Thoracic aorta (tissue), 2 donors: ENCODE measurements around the gene STEAP4. TPM values are rescaled to one million over a fixed set of nuclear protein-coding genes. Genes with fewer than 3 reads are reported as not detected.
A peak's percentile ranks its signal among the peaks of the same experiment; 100 is the strongest.

Source experiments
- ATAC-seq: fragments of 150-250 bp; one replicate; pipeline ENCODE4 v1.8.0; 2017; ENCODE audit warnings: low read depth; ENCODE audit not compliant: insufficient number of reproducible peaks, low FRiP score
- DNase-seq: peaks from one replicate; pipeline ENCODE4 v3.0.0-alpha.2; 2020; ENCODE audit warnings: low spot score
- H3K27ac ChIP-seq, 2 donors: fragments of 200-600 bp; sonication (generic); 1 replicate in 1 of 2; 2 replicates in 1 of 2; pipeline ENCODE4 v1.5.1; 2016; ENCODE audit warnings: mild to moderate bottlenecking in 2 of 2, moderate library complexity in 2 of 2
- H3K27me3 ChIP-seq: fragments of 200-600 bp; sonication (generic); replicated peaks from 2 replicates; pipeline ENCODE4 v1.6.0; 2016; ENCODE audit warnings: mild to moderate bottlenecking; ENCODE audit not compliant: insufficient read depth
- H3K36me3 ChIP-seq: fragments of 200-600 bp; sonication (generic); one replicate; pipeline ENCODE4 v1.5.1; 2016
- H3K4me1 ChIP-seq, 2 donors: fragments of 200-600 bp; sonication (generic); 1 replicate in 1 of 2; 2 replicates in 1 of 2; pipeline versions ENCODE4 v1.5.1 to v1.6.0; 2016; ENCODE audit warnings: low read depth in 2 of 2, mild to moderate bottlenecking in 1 of 2; ENCODE audit not compliant: control insufficient read depth in 1 of 2
- H3K4me3 ChIP-seq: fragments of 200-600 bp; sonication (generic); 2 replicates; pipeline ENCODE4 v1.5.1; 2016; ENCODE audit warnings: mild to moderate bottlenecking
- H3K9me3 ChIP-seq: fragments of 200-600 bp; sonication (generic); 2 replicates; pipeline ENCODE4 v1.5.1; 2016
- total RNA-seq, 2 donors: library from RNA; depleted of rRNA; stranded (reverse); fragments of >200 nt; gene quantifications; one replicate each; pipeline versions ENCODE4 v1.1.0 to v1.2.3, GENCODE V29; 2016
- TF ChIP-seq, protein P1 (sequence below): fragments of 200-600 bp; sonication (generic); IDR thresholded peaks from one replicate; pipeline ENCODE4 v1.5.1; 2019; ENCODE audit warnings: antibody characterized with exemption

The STEAP4 gene
- total RNA-seq, 2 donors from 2014 or later: 127 to 286 TPM

DNA sequence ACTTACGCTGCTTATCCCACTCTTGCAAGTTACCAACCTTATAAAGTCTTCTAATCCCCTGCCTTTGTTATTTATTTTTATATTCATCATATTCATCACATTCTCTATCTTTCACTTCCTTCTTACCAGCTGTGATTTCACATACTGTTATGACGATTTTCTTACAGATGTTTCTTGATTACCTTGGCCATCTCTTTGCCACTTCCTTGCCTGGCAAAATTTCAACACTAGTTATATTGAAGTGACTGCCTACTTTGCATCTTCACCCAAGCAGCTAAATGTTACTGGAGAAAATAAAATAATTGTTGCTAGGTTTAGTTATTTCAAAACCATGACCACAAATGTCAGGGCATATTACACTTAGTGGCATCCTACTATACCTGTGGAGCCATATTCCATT, 8.8 kb upstream of the STEAP4 start:
- no peak for ATAC-seq

DNA sequence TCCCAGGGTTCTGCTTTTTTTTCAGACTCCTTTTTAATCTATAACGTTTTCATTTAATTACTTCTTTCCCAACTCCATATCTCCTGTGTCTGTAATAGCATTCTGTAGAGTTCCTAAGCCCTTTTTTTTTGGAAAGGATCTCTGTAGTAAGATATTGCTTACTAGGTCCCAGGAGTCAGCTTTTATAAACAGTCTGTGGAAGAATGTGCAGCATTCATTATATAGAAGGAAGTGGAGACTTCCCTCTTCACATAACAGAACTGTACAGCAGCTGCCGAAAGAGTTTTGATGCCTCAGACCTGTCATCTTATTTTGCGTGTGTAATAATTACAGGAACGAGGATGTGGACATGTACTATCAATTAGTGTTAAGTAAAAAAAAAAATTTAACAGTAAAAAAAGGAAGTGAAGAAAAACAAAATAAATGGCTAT, 7.4 kb upstream of the STEAP4 start:
- H3K27ac ChIP-seq: no peak overlapping the region
- no peak for ATAC-seq
- TF ChIP-seq, protein P1, sequence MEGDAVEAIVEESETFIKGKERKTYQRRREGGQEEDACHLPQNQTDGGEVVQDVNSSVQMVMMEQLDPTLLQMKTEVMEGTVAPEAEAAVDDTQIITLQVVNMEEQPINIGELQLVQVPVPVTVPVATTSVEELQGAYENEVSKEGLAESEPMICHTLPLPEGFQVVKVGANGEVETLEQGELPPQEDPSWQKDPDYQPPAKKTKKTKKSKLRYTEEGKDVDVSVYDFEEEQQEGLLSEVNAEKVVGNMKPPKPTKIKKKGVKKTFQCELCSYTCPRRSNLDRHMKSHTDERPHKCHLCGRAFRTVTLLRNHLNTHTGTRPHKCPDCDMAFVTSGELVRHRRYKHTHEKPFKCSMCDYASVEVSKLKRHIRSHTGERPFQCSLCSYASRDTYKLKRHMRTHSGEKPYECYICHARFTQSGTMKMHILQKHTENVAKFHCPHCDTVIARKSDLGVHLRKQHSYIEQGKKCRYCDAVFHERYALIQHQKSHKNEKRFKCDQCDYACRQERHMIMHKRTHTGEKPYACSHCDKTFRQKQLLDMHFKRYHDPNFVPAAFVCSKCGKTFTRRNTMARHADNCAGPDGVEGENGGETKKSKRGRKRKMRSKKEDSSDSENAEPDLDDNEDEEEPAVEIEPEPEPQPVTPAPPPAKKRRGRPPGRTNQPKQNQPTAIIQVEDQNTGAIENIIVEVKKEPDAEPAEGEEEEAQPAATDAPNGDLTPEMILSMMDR: no peak

More for the DNA sequence above, 8.8 kb upstream of the STEAP4 start:
- TF ChIP-seq, protein P1: no peak
- Histone ChIP-seq H3K36me3 (no peaks in the 10 kb centered on the region), H3K27ac (no peak overlapping the region), H3K4me3 (no peak overlapping the region), H3K27me3 (no peaks in the 10 kb centered on the region), H3K4me1 (peaks cover 14 to 16% of the 10 kb centered on the region in 2 donors), H3K9me3 (no peaks in the 10 kb centered on the region)
- no peak for DNase-seq

GRCh38 chr7:88312061-88312663, 5.5 kb upstream of the STEAP4 start:
- peaks cover 12 to 20% of the 10 kb centered on the region in 2 donors for H3K4me1 ChIP-seq
- ATAC-seq: no peak
- no peaks in the 10 kb centered on the region for H3K27me3 ChIP-seq

More for the DNA sequence above, 7.4 kb upstream of the STEAP4 start:
- Histone ChIP-seq H3K4me3 (no peak overlapping the region), H3K9me3 (no peaks in the 10 kb centered on the region), H3K4me1 (peaks cover 16 to 20% of the 10 kb centered on the region in 2 donors), H3K36me3 (no peaks in the 10 kb centered on the region), H3K27me3 (no peaks in the 10 kb centered on the region)
- DNase-seq: no peak

GRCh38 chr7:88311675-88312036, 5.0 kb upstream of the STEAP4 start:
- no peak overlapping the region for H3K4me3 ChIP-seq
- TF ChIP-seq, protein P1: no peak
- H3K27me3 ChIP-seq: no peaks in the 10 kb centered on the region
- peak overlapping the region in 1 of 2 donors; percentile 5 for H3K27ac ChIP-seq
- no peak for ATAC-seq
- H3K36me3 ChIP-seq: no peaks in the 10 kb centered on the region
- peaks cover 12 to 21% of the 10 kb centered on the region in 2 donors for H3K4me1 ChIP-seq
- DNase-seq: no peak
- no peaks in the 10 kb centered on the region for H3K9me3 ChIP-seq

More at GRCh38 chr7:88312061-88312663, 5.5 kb upstream of the STEAP4 start:
- Histone ChIP-seq H3K27ac (peak overlapping the region in 1 of 2 donors; percentile 5), H3K4me3 (no peak overlapping the region), H3K36me3 (no peaks in the 10 kb centered on the region), H3K9me3 (no peaks in the 10 kb centered on the region)
- DNase-seq: no peak
- TF ChIP-seq, protein P1: no peak

GRCh38 chr7:88310956-88311674, 4.4 kb upstream of the STEAP4 start:
- Histone ChIP-seq H3K27ac (peak overlapping the region in 1 of 2 donors; percentile 5), H3K36me3 (no peaks in the 10 kb centered on the region), H3K27me3 (no peaks in the 10 kb centered on the region), H3K9me3 (no peaks in the 10 kb centered on the region), H3K4me1 (peaks cover 12 to 25% of the 10 kb centered on the region in 2 donors), H3K4me3 (no peak overlapping the region)
- TF ChIP-seq, protein P1: no peak
- ATAC-seq (no peak), DNase-seq (no peak)
